HG03066 (cell line): ENCODE results near the gene SDCBP2.

Experiments
- ATAC-seq: cut with Tn5 transposase; IDR thresholded peaks from one replicate; pipeline ENCODE4 v1.9.1; 2021; ENCODE audit warnings: low read depth; ENCODE audit not compliant: unreplicated experiment

The SDCBP2 gene

DNA sequence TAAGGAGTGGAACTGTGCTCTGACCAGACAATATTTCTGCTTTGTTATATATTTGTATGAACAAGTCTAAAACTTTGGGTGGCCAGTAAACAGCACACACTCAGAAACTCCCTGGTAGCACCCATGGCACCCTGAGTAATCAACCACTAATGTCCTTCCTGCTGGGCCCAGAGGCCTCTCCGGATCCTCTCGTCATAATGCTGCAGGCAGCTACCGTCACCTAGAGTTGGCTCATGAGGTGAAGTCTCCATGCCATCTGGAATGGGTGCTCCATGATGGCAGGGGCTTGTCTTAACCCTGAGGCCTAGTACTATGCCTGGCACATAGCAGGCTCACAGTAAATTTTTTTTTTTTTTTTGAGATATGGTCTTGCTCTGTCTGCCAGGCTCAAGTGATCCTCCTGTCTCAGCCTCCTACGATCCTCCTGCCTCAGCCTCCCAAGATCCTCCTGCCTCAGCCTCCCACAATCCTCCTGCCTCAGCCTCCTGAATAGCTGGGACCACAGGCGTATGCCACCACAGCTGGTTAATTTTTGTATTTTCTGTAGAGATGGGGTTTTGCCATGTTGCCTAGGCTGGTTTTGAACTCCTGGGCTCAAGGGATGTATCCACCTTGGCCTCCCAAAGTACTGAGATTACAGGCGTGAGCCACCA lies 3.0 kb upstream of the SDCBP2 start:
- ATAC-seq = no peak

- no peak for ATAC-seq
These were observed 2.2 kb upstream of the SDCBP2 start for GRCh38 chr20:1331101-1331500.

- ATAC-seq = no peak
These were observed 1.3 kb upstream of the SDCBP2 start for GRCh38 chr20:1330075-1330830.

- no peak for ATAC-seq
These were observed 886 bp downstream of the SDCBP2 start for GRCh38 chr20:1327827-1328679.

DNA sequence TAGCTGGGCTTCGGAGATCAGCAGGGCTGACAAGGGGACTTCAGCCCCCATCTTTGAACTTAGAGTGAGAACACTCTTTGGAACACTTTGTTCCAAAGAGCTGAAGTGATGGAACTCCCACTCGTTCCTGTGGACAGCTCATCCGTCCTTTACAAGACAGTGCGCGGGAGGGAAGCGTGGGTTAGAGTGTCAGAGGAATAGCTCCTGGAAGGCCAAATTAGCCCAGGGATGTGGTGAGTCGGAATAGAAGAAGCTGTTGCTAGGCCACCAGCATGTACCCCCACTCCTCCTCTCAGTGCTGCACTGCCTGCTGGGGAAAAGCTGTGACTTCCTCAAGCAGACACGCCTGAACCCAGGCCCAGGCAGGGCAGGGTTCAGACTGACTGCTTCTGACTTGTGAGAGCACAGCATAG lies 1.7 kb downstream of the SDCBP2 start:
- ATAC-seq = no peak

DNA sequence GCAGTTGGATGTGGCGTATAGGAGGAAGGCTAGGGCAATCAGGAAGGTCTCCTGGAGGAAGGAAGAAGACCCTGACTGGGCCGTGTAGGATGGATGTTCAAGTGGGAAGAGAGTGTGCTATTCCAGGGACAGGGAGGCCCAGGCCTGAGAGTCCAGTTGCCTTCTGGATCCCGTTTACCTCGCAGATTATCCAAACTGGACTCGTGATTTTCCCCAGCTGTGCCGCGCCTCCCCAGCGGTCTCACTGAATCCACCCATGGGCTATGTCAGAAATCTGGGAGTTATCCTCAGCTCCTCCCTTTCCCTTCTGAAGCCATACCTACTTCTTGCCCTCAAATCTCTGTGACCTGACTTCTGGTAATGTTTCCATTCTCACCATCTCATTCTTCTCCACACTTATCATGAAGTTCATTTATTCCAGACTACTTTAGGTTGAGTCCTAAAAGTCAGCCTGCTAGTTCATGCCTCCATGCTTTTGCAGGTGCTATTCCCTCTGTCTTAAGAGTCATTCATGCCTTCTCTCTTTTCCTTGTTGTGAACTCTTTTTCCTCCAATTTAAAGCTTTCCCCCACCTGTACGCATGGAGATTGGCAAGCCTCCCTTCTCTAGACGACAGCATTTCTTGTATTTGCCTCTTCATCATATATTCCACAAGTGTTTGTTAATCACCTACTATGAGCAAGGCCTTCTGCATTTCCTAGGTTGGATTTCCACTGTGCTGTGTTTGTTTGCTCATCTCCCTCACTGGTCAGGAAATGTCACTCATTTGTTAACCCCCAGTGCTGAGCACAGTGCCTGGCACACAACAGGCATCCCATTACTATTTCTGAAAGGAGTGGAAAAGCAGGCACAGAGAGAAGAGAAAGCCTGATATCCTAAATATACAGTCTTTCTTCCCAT lies 2.7 kb downstream of the SDCBP2 start:
- ATAC-seq = no peak

GRCh38 chr20:1325173-1326030 lies 3.5 kb downstream of the SDCBP2 start:
- peak; percentile 90 for ATAC-seq

- no peak for ATAC-seq
These were observed 4.3 kb downstream of the SDCBP2 start for GRCh38 chr20:1324598-1325172.

GRCh38 chr20:1323830-1324597 lies 4.9 kb downstream of the SDCBP2 start:
- no peak for ATAC-seq

GRCh38 chr20:1323256-1323655 lies 5.7 kb downstream of the SDCBP2 start:
- no peak for ATAC-seq

DNA sequence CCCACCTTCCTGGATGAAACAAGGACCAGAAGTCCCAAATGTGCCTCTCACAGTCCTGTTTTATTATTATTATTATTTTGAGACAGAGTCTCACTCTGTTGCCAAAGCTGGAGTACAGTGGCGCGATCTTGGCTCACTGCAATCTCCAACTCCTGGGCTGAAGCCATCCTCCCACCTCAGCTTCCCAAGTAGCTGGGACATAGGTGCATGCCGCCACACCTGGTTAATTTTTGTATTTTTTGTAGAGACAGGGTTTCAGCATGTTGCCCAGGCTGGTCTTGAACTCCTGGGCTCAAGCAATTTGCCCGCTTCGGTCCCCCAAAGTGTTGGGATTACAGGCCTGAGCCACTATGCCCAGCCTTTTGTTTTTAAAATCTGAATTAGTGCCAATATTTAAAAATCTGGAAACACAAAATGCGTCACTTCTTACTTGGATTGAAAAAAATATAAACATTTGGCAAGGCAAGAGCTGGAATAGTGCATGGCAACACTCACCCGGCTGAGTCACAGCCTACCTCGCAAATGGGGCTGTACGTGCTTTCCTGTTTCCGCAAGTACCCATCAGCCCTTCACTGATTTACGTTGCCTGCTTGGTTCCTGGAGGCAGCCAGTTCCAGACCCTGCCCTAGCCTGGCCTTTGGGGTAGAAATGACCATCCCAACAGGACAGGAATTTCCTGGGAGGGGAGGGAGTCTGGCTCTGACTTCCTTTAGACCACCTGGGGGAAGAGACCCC lies 6.3 kb downstream of the SDCBP2 start:
- ATAC-seq = no peak

- no peak for ATAC-seq
These were observed 7.3 kb downstream of the SDCBP2 start for GRCh38 chr20:1321654-1321939.

GRCh38 chr20:1320902-1321653 lies 7.9 kb downstream of the SDCBP2 start:
- ATAC-seq = no peak

DNA sequence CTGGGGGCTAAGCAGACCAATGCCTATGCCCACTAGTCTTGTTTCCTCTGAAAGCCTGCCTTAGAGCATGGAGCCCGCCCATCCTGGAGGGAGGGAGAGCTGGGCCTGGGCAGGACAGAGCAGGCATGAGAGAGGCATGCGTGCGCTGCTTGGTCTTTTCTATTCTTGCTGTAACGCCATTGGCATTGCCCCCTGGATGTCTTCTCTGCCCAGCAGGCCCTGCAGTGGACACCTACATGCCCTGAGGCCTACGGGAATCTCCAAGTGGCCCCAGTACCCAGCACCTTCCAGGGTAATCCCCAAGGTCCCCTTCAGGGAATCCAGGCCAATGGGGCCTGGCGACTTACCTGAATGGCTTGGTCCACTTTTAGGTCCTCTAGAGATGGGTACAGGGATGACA lies 8.9 kb downstream of the SDCBP2 start:
- ATAC-seq = no peak

GRCh38 chr20:1319462-1319861 lies 9.5 kb downstream of the SDCBP2 start:
- no peak for ATAC-seq

- no peak for ATAC-seq
These were observed 9.9 kb downstream of the SDCBP2 start for GRCh38 chr20:1319051-1319450.

DNA sequence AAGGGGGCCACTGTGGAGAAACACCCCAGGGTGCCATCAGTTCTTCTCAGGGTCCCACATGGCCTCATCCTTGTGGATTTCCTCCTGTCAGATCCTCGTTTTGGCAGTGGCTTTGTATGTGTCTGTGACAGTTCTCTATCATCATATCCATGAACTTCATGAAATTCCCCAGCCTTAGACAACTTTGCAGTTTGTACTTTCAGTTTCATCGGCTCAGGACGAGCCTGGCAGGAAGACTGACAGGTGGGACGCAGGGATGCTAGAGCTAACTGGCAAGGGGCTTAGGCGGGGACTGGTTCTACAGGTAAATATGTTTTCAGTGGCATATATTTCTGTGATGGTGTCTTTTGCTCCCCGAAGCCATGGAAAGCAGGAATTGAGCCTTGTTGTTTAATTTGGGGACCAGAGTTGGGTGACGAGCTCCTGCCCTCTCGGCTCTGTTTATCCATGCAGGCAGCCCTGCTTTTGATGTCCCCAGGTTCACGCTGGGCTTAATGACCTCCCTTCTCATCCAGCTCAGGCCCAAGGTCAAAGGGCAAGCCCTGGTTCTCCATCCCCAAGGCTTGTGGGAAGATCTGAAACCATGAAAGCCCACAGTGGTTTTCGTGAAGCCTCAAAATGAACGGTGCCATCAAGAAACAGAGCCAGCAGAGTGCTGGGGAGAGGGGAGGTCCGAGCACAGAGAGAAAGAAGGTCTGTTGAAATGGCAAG lies 11.2 kb downstream of the SDCBP2 start:
- ATAC-seq = no peak
